ENCODE measurements around the gene MOCS1.

GRCh38 chr6:39904946-39905639 lies 29.2 kb downstream of the MOCS1 start:
- no peak for TF ChIP-seq CTCF (IDR thresholded peaks at IDR 0.05)
- no peak for TF ChIP-seq POLR2A (IDR thresholded peaks at IDR 0.05)
